ENCODE data around the gene B4GALT6. TPM values are rescaled to one million over a fixed set of nuclear protein-coding genes. Genes with fewer than 3 reads are reported as not detected.

The B4GALT6 gene
- total and polyA plus RNA-seq, 3 donors from 2014 or later: 12.1 to 19.5 (median 14.9) TPM

- intact Hi-C loops (cut with DNase I; ENCODE audit: low total_unique reads): no loop called here
- DNase-seq: no peak
- no peaks in the 10 kb centered on the region for H3K4me1 ChIP-seq
- 47 to 49% methylated on average over 4 of the region's 4 CpGs for WGBS, 2 donors
- no peaks in the 10 kb centered on the region for H3K9me3 ChIP-seq
- no peak for TF ChIP-seq POLR2A (IDR thresholded peaks at IDR 0.05)
- no peaks in the 10 kb centered on the region for H3K27me3 ChIP-seq
- no peaks in the 10 kb centered on the region for H3K36me3 ChIP-seq (ENCODE audit: low read depth, missing control alignments)
- no peak overlapping the region for H3K27ac ChIP-seq
- H3K4me3 ChIP-seq: no peak overlapping the region
Observed at GRCh38 chr18:31581498-31582197, 102.7 kb downstream of the B4GALT6 start.

DNA sequence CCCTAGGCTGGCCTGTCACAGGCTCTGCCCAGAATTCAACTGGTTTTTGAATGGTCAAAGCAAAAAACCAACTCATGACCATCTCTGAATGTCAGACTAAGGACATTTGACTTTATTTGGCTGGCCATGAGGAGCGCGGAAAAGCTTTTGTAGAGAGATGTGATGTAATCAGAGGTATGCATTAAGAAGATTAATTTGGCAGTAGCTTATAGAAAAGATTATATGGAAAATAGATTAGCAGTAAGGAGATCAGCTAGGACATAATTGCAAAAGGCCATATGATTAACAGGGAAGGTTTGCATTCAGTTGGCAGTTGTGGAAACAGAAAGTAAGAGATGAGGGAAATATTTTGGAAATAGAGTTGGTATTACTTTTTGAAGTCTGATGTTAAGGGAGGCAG, 105.0 kb downstream of the B4GALT6 start:
- H3K9me3 ChIP-seq: no peaks in the 10 kb centered on the region
- no peaks in the 10 kb centered on the region for H3K27me3 ChIP-seq
- H3K4me1 ChIP-seq: no peaks in the 10 kb centered on the region
- no peak for DNase-seq
- H3K4me3 ChIP-seq: no peak overlapping the region
- WGBS, 2 donors: 93 to 97% methylated on average over 2 of the region's 2 CpGs
- no peaks in the 10 kb centered on the region for H3K36me3 ChIP-seq (ENCODE audit: low read depth, missing control alignments)
- no peak for TF ChIP-seq CTCF (IDR thresholded peaks at IDR 0.05)
- TF ChIP-seq POLR2A (IDR thresholded peaks at IDR 0.05): no peak
- H3K27ac ChIP-seq: no peak overlapping the region
- intact Hi-C loops (cut with DNase I; ENCODE audit: low total_unique reads): no loop called here

DNA sequence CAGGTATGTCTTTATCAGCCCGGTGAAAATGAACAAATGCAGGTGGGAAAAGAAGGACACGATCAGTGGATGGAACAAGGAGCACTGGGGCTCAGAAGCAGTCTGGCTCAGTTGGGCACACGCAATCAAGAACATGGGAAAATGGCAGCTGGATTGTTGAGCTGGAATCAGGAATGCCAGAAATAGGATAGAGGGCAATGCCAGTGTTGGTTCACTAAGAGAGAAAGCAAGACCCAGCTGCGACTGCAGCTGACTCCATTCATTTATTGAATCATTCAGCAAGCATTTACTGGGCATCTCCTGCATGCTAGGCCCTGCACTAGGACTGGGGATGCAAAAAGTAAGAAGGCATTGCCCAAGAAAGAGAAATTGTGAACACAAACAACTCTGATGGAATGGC, 106.3 kb downstream of the B4GALT6 start:
- no peak for TF ChIP-seq CTCF (IDR thresholded peaks at IDR 0.05)
- no peaks in the 10 kb centered on the region for H3K4me1 ChIP-seq
- H3K4me3 ChIP-seq: no peak overlapping the region
- H3K27me3 ChIP-seq: no peaks in the 10 kb centered on the region
- 89 to 98% methylated on average over 4 of the region's 4 CpGs for WGBS, 2 donors
- no peaks in the 10 kb centered on the region for H3K36me3 ChIP-seq (ENCODE audit: low read depth, missing control alignments)
- no peak for DNase-seq
- intact Hi-C loops (cut with DNase I; ENCODE audit: low total_unique reads): no loop called here
- H3K9me3 ChIP-seq: no peaks in the 10 kb centered on the region
- no peak overlapping the region for H3K27ac ChIP-seq

GRCh38 chr18:31577195-31577594, 107.2 kb downstream of the B4GALT6 start:
- Histone ChIP-seq H3K4me3 (no peak overlapping the region), H3K4me1 (no peaks in the 10 kb centered on the region), H3K27ac (no peak overlapping the region), H3K27me3 (no peaks in the 10 kb centered on the region), H3K36me3 (ENCODE audit: low read depth, missing control alignments) (no peaks in the 10 kb centered on the region), H3K9me3 (no peaks in the 10 kb centered on the region)
- intact Hi-C loops (cut with DNase I; ENCODE audit: low total_unique reads): no loop called here
- 79 to 83% methylated on average over 1 of the region's 1 CpG for WGBS, 2 donors
- TF ChIP-seq CTCF (IDR thresholded peaks at IDR 0.05) (no peak), POLR2A (IDR thresholded peaks at IDR 0.05) (no peak)
- DNase-seq: no peak

GRCh38 chr18:31576670-31577069, 107.7 kb downstream of the B4GALT6 start:
- H3K27ac ChIP-seq: no peak overlapping the region
- no peaks in the 10 kb centered on the region for H3K36me3 ChIP-seq (ENCODE audit: low read depth, missing control alignments)
- intact Hi-C loops (cut with DNase I; ENCODE audit: low total_unique reads): no loop called here
- 77 to 90% methylated on average over 4 of the region's 4 CpGs for WGBS, 2 donors
- no peaks in the 10 kb centered on the region for H3K4me1 ChIP-seq
- H3K4me3 ChIP-seq: no peak overlapping the region
- H3K9me3 ChIP-seq: no peaks in the 10 kb centered on the region
- TF ChIP-seq CTCF (IDR thresholded peaks at IDR 0.05): no peak
- no peak for TF ChIP-seq POLR2A (IDR thresholded peaks at IDR 0.05)
- DNase-seq: no peak
- H3K27me3 ChIP-seq: no peaks in the 10 kb centered on the region
